Measurements from ENCODE around the gene CPB1. TPM values are rescaled to one million over a fixed set of nuclear protein-coding genes. Genes with fewer than 3 reads are reported as not detected.
"Not testable (repeated sequence)": the region's sequence is repeated elsewhere in the genome, so short reads cannot be mapped to it uniquely, and the experiment has no call there.

CPB1 gene
- 10 to 100 TPM in 1 of 9 donors, 1 to 10 TPM in 3, under 1 TPM in 1, not detected in 4; 0.67 to 27.7 (median 2.1) TPM for total RNA-seq
- polyA plus RNA-seq: under 1 TPM in 1 of 2 donors, not detected in 1; 0.08 TPM
- long read RNA-seq, donor 1: 0 reads
- long read RNA-seq, donor 2: 0 reads
- long read RNA-seq, donor 3: 0 reads

- Histone ChIP-seq H3K9me3 (peaks cover 0 to 2% (median 0%) of the 10 kb centered on the region in 12 donors), H3K27me3 (no peaks in the 10 kb centered on the region), H3K4me3 (no peak within 1 kb of the TSS), H3K36me3 (no peaks in the 10 kb centered on the region), H3K27ac (no peak within 1 kb of the TSS), H3K4me1 (no peaks in the 10 kb centered on the region)
- DNase-seq (no peak), ATAC-seq (no peak)
- intact Hi-C loops (cut with DNase I): no loop called here
- TF ChIP-seq CTCF (IDR thresholded peaks at IDR 0.05) (no peak), POLR2A (IDR thresholded peaks at IDR 0.05) (no peak)
These were observed at the start of gene CPB1 for GRCh38 chr3:148827585-148827984. CPB1 (plus strand) TSS chr3:148827811; CDS start chr3:148827824, 13 bp downstream.

- Histone ChIP-seq H3K4me1 (no peaks in the 10 kb centered on the region), H3K9me3 (no peaks in the 10 kb centered on the region), H3K36me3 (no peaks in the 10 kb centered on the region), H3K27ac (no peak overlapping the region), H3K4me3 (no peak overlapping the region), H3K27me3 (no peaks in the 10 kb centered on the region)
- ATAC-seq: no peak
- WGBS, 4 donors: 88 to 96% (median 93%) methylated on average over 3 of the region's 3 CpGs
- no peak for DNase-seq
- TF ChIP-seq POLR2A (IDR thresholded peaks at IDR 0.05) (no peak), CTCF (IDR thresholded peaks at IDR 0.05) (no peak)
- intact Hi-C loops (cut with DNase I): no loop called here
These were observed 48.7 kb upstream of the CPB1 start for GRCh38 chr3:148778926-148779325.

- H3K9me3 ChIP-seq; H3K4me1 ChIP-seq; DNase-seq; H3K27me3 ChIP-seq; intact Hi-C loops (cut with DNase I); H3K4me3 ChIP-seq; ATAC-seq; H3K36me3 ChIP-seq: not testable (repeated sequence)
- peak overlapping the region in 1 of 12 donors; percentile 55 for H3K27ac ChIP-seq
- WGBS, 4 donors: 79 to 84% (median 81%) methylated on average over 6 of the region's 6 CpGs
These were observed 42.6 kb upstream of the CPB1 start for GRCh38 chr3:148785026-148785425.

GRCh38 chr3:148786159-148786558, 41.5 kb upstream of the CPB1 start:
- not testable (repeated sequence) for ATAC-seq

GRCh38 chr3:148789146-148789545, 38.5 kb upstream of the CPB1 start:
- ATAC-seq (no peak), DNase-seq (no peak)
- Histone ChIP-seq H3K36me3 (no peaks in the 10 kb centered on the region), H3K27ac (no peak overlapping the region), H3K4me3 (no peak overlapping the region), H3K9me3 (peaks cover 0 to 6% (median 0%) of the 10 kb centered on the region in 12 donors), H3K27me3 (no peaks in the 10 kb centered on the region), H3K4me1 (peaks cover 0 to 16% (median 0%) of the 10 kb centered on the region in 12 donors)
- TF ChIP-seq CTCF (IDR thresholded peaks at IDR 0.05) (no peak), POLR2A (IDR thresholded peaks at IDR 0.05) (no peak)
- intact Hi-C loops (cut with DNase I): no loop called here
- WGBS, 4 donors: 21 to 33% (median 29%) methylated on average over 6 of the region's 6 CpGs

More at GRCh38 chr3:148786159-148786558, 41.5 kb upstream of the CPB1 start:
- intact Hi-C loops (cut with DNase I); H3K27me3 ChIP-seq; H3K36me3 ChIP-seq; H3K9me3 ChIP-seq; H3K4me1 ChIP-seq; DNase-seq; H3K4me3 ChIP-seq; H3K27ac ChIP-seq: not testable (repeated sequence)
- 84 to 88% (median 86%) methylated on average over 7 to 9 of the region's 9 CpGs for WGBS, 4 donors

Data from heart left ventricle (tissue), 16 donors.